Measurements from ENCODE around the gene ZNF248.

DNA sequence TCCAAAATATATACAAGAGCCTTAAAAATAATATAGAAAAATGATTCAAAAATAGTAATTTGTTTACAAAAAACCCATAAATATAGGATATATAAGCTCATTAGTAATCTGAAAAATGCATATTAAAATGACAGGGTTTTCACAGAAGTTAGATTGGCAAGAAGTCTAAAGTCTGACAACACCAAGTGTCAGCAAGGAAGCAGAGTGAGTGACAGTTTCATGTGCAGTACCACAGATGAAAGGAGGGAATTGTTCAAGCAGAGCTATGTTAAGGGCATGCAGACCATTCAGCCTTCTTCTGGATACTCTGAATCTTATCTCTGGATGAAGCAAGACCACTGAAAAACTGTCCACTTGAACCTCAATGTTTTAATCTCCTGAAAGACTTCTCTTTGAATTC, 55.9 kb downstream of the ZNF248 start:
- TF ChIP-seq, protein P1, sequence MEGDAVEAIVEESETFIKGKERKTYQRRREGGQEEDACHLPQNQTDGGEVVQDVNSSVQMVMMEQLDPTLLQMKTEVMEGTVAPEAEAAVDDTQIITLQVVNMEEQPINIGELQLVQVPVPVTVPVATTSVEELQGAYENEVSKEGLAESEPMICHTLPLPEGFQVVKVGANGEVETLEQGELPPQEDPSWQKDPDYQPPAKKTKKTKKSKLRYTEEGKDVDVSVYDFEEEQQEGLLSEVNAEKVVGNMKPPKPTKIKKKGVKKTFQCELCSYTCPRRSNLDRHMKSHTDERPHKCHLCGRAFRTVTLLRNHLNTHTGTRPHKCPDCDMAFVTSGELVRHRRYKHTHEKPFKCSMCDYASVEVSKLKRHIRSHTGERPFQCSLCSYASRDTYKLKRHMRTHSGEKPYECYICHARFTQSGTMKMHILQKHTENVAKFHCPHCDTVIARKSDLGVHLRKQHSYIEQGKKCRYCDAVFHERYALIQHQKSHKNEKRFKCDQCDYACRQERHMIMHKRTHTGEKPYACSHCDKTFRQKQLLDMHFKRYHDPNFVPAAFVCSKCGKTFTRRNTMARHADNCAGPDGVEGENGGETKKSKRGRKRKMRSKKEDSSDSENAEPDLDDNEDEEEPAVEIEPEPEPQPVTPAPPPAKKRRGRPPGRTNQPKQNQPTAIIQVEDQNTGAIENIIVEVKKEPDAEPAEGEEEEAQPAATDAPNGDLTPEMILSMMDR (conservative IDR thresholded peaks at IDR 0.05; ENCODE audit: low read length) = no peak
- no peak for TF ChIP-seq EZH2phosphoT487 (IDR thresholded peaks at IDR 0.05; ENCODE audit: borderline replicate concordance, low read depth, low read length)

Measured in OCI-LY7 (cell line).